Activated gamma-delta T cell (primary cell): ENCODE results near the gene MAPKAPK5.
"Not testable (repeated sequence)": the region's sequence is repeated elsewhere in the genome, so short reads cannot be mapped to it uniquely, and the experiment has no call there.

Source experiments
- DNase-seq: peaks from one replicate; lab custom pipeline; 2025; lab: John Stamatoyannopoulos, UW

Gene MAPKAPK5

DNA sequence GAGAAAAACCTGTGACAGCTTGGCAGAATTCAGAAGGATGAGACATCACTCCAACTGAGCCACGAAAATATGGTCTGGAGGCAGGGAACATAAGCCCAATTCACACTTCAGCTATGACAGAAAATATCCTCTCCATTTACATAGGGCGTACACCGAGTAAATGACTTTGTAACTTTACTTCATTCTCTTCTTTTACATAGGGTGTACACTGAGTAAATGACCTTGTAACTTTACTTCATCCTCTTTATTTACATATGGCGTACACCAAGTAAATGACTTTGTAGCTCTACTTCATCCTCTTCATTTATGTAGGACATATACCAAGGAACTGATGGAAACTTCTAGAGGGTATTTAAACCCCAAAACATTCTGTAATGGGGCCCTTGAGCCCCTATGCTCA lies 14.1 kb upstream of the MAPKAPK5 start:
- no peak for DNase-seq

DNA sequence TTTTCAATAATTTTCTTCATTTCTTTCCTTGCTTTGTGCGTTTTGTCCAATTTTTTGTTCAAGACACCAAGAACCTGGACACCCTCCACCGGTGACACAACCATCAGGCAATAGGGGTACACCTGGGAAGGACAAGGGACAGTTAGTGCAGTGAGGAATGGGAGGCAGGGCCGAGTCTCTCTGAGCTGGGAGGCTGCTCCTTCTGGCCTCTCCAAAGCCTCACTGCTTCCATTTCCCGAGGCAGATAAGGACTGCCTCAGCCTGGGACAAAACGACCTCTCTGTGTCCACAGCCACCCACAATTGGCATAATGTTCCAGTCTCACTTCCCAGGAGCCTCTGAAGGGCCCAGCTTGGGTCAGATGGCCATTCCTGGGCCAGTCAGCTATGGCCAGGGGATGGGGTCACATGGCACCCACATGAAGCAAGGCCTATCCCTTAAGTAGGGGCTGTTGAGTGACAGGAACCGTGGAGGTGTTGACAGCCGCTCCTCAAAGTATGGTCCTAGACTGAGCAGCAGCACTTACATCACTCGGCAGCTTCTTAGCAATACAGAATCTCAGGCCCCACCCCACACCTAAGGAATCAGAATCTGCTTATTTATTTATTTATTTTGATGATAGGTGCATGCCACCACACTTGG lies 13.6 kb upstream of the MAPKAPK5 start:
- DNase-seq: no peak

GRCh38 chr12:111829635-111830034 lies 12.4 kb upstream of the MAPKAPK5 start:
- DNase-seq: not testable (repeated sequence)

DNA sequence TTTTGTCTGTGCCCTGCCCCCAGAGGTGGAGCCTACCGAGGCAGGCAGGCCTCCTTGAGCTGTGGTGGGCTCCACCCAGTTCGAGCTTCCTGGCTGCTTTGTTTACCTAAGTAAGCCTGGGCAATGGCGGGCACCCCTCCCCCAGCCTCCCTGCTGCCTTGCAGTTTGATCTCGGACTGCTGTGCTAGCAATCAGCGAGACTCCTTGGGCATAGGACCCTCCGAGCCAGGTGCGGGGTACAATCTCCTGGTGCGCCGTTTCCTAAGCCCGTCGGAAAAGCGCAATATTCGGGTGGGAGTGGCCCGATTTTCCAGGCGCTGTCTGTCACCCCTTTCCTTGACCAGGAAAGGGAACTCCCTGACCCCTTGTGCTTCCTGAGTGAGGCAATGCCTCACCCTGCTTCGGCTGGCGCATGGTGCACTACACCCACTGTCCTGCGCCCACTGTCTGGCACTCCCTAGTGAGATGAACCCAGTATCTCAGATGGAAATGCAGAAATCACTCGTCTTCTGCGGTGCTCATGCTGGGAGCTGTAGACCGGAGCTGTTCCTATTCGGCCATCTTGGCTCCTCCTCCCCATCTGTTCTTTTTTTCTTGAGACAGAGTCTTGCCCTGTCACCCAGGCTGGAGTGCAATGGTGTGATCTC lies 7.2 kb upstream of the MAPKAPK5 start:
- DNase-seq: not testable (repeated sequence)

DNA sequence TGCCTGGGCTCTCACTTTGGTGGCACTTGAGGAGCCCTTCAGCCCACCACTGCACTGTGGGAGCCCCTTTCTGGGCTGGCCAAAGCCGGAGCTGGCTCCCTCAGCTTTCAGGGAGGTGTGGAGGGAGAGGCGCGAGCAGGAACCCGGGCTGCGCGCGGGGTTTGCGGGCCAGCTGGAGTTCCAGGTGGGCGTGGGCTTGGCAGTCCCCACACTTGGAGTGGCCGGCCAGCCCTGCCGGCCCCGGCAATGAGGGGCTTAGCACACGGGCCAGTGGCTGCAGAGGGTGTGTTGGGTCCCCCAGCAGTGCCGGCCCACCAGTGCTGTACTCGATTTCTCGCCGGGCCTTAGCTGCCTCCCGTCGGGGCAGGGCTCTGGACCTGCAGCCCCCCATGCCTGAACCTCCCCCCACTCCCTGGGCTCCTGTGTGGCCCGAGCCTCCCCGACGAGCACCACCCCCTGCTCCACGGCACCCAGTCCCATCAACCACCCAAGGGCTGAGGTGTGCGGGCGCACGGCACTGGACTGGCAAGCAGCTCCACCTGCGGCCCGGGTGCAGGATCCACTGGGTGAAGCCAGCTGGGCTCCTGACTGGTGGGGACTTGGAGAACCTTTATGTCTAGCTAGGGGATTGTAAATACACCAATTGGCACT lies 6.4 kb upstream of the MAPKAPK5 start:
- DNase-seq: not testable (repeated sequence)

DNA sequence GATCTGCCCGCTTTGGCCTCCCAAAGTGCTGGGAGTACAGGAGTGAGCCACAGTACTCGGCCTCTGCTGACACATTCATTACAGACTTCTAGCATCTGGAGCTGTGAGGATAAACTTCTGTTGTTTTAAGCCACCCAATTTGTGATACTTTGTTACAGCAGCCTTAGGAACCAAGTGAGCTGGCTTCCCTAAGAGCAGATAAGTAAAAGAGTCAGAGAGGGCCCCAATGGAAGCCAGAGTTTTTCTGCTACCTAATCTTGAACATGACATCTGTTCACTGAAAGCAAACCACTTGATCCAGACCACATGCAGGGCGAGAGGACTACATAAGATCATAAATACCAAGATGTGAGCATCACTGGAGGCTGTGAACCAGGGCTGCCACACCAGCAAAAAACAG lies 3.7 kb upstream of the MAPKAPK5 start:
- DNase-seq: no peak

- no peak for DNase-seq
Measured at GRCh38 chr12:111840807-111841206, 1.2 kb upstream of the MAPKAPK5 start.

DNA sequence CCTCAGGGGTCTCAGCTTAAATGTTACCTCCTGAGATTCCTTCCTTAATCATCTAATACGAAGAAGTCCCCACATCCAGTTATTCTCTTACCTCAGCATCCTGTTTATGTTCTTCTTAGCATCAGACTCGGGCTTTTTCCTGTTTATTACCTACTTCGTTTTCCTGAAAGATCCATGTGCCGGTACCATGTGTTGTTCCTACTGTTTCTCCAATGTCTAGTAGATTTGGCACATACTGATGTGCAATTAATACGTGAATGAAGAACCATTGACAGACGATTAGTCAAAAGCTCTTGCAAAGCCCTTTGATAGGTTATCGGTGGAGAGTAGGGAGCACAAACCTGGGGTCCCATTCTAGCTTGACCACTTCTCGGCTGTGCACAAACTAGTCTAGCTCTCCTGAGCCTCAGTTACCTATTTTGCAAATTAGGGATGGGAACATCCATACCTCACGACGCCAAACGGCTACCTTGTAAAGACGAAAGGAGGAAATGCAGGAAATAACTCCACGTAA lies 735 bp upstream of the MAPKAPK5 start:
- DNase-seq: no peak

- DNase-seq: no peak
Measured at GRCh38 chr12:111842556-111843396, 748 bp downstream of the MAPKAPK5 start.

DNA sequence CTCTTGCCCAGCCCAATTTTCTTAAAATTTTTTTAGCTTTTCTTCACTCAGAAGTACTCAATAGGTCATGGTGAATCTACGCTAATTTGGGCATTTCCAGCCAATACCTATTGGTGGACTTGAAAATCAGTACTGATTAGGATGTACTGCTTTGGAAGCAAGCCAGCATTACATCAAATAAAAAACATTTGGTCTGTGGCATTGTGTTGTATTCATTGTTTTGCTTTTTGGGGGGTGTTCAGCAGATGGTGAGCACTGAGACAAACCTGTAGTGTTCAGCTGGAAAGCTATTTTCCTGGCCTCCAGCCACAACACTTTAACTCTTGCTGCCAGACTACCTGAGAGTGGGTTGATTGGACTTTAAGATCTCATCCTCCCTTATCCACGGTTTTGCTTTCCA lies 4.0 kb downstream of the MAPKAPK5 start:
- DNase-seq: no peak

DNA sequence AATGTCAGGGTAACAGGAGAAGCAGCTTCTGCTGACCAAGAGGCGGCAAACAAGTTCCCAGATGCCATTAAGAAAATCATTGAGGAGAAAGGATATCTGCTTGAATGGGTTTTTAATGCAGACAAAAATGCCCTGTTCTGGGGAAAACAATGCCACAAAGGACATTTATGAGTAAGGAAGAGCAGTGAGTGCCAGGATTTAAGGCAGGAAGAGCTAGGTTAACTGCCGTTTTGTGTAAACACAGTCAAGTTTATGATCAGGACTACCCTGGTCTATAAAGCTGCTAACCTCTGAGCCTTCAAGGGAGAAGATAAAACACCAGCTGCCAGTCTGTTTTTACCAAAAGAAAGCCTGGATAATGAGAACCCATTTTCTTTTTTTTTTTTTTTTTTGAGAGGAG lies 8.5 kb downstream of the MAPKAPK5 start:
- DNase-seq: no peak

- no peak for DNase-seq
Measured at GRCh38 chr12:111858186-111858585, 16.2 kb downstream of the MAPKAPK5 start.

- DNase-seq: no peak
Measured at GRCh38 chr12:111858778-111859177, 16.8 kb downstream of the MAPKAPK5 start.

- no peak for DNase-seq
Measured at GRCh38 chr12:111864913-111865312, 22.9 kb downstream of the MAPKAPK5 start.

DNA sequence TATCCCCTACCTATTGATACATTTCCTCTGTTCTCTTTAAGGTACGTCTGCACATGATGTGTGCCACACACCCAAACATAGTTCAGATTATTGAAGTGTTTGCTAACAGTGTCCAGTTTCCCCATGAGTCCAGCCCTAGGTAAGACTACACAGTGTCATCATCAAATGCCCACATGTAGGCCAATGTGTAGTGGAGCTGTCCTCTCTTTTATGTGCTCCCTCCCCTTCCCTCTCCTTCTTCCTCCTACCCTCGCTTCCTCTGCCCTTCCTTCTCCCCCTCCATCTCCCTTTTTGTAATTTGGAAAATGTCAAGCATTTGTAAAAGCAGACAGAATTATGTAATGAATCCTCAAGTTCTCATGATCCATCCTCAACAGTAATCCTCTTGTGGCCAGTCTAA lies 25.5 kb downstream of the MAPKAPK5 start:
- DNase-seq: no peak

GRCh38 chr12:111868676-111869588 lies 26.9 kb downstream of the MAPKAPK5 start:
- no peak for DNase-seq

- no peak for DNase-seq
Measured at GRCh38 chr12:111869671-111870070, 27.6 kb downstream of the MAPKAPK5 start.

GRCh38 chr12:111870216-111870615 lies 28.2 kb downstream of the MAPKAPK5 start:
- DNase-seq: no peak

DNA sequence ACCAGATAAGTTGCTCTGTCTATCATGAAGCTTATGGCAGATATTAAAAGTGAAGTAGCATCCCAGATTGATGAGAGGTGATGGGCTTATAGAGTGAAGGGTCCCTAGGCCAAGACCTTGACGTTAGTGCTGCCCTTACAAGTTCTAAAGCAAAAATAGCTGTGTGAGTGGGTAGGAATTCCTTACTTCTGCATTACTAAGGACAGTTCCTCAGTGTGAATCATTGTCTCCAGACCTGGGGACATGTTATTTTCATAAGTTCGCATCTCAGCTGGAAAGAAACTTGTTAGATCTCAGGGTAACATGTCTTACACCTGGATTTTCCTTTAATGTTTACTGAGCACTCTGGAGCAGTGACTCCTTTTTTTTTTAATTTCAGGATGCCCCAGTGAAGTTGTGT lies 28.7 kb downstream of the MAPKAPK5 start:
- no peak for DNase-seq

GRCh38 chr12:111873113-111873512 lies 31.1 kb downstream of the MAPKAPK5 start:
- DNase-seq: no peak

- no peak for DNase-seq
Measured at GRCh38 chr12:111881716-111882115, 39.7 kb downstream of the MAPKAPK5 start.
